ENCODE results near the gene IFI27L1.

Gene IFI27L1

GRCh38 chr14:94139421-94139820, 58.3 kb downstream of the IFI27L1 start:
- H2AFZ ChIP-seq (ENCODE audit: low read length) = no peak overlapping the region
- no peaks in the 10 kb centered on the region for H3K36me3 ChIP-seq (ENCODE audit: insufficient read depth, low read length)
- H3K9ac ChIP-seq (ENCODE audit: low read depth, low read length, poor library complexity, severe bottlenecking) = no peak overlapping the region
- TF ChIP-seq, protein P1, sequence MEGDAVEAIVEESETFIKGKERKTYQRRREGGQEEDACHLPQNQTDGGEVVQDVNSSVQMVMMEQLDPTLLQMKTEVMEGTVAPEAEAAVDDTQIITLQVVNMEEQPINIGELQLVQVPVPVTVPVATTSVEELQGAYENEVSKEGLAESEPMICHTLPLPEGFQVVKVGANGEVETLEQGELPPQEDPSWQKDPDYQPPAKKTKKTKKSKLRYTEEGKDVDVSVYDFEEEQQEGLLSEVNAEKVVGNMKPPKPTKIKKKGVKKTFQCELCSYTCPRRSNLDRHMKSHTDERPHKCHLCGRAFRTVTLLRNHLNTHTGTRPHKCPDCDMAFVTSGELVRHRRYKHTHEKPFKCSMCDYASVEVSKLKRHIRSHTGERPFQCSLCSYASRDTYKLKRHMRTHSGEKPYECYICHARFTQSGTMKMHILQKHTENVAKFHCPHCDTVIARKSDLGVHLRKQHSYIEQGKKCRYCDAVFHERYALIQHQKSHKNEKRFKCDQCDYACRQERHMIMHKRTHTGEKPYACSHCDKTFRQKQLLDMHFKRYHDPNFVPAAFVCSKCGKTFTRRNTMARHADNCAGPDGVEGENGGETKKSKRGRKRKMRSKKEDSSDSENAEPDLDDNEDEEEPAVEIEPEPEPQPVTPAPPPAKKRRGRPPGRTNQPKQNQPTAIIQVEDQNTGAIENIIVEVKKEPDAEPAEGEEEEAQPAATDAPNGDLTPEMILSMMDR (conservative IDR thresholded peaks at IDR 0.05; ENCODE audit: low read length) = no peak
- no peak for TF ChIP-seq EZH2phosphoT487 (IDR thresholded peaks at IDR 0.05; ENCODE audit: borderline replicate concordance)
- no peaks in the 10 kb centered on the region for H3F3A ChIP-seq (ENCODE audit: low read depth)
- no peak overlapping the region for H3K4me3 ChIP-seq (ENCODE audit: low read length, poor library complexity, severe bottlenecking)
- no peak overlapping the region for H3K4me2 ChIP-seq (ENCODE audit: low read depth, low read length, poor library complexity, severe bottlenecking)
- H3K4me1 ChIP-seq (ENCODE audit: insufficient read depth, low read length, poor library complexity, severe bottlenecking) = peaks cover 4% of the 10 kb centered on the region
- H3K9me3 ChIP-seq (ENCODE audit: insufficient read depth, low read depth, low read length) = peaks cover 4% of the 10 kb centered on the region; the same call in 1 of the 2 replicates
- no peaks in the 10 kb centered on the region for H3K79me2 ChIP-seq (ENCODE audit: insufficient read depth, low read length)
- H3K27me3 ChIP-seq (ENCODE audit: insufficient read depth, low read length, poor library complexity, severe bottlenecking) = no peaks in the 10 kb centered on the region
- no peaks in the 10 kb centered on the region for H3K9me2 ChIP-seq (replicated peaks; ENCODE audit: low read depth, low read length)
- no peaks in the 10 kb centered on the region for H4K20me1 ChIP-seq (ENCODE audit: insufficient read depth, low read length, poor library complexity, severe bottlenecking)

DNA sequence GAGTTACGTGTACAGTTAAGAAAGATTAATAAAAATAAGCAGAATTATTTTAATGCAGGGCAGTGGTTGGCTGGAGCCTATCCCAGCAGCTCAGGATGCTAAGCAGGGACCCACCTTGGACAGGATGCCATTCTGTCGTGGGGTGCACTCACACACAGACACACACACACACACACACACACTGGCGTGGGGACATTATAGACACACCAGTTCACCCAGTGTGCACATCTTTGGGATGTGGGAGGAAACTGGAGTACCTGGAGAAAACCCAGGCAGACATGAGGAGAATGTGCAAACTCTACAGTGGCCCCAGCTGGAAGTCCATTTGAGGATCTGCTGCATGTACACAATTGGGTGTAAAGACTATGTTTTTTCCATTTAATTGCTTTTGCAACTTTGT, 61.1 kb downstream of the IFI27L1 start:
- Histone ChIP-seq H3K4me3 (ENCODE audit: low read length, poor library complexity, severe bottlenecking) (no peak overlapping the region), H3K9me3 (ENCODE audit: insufficient read depth, low read depth, low read length) (no peaks in the 10 kb centered on the region), H3K9me2 (replicated peaks; ENCODE audit: low read depth, low read length) (no peaks in the 10 kb centered on the region), H3K79me2 (ENCODE audit: insufficient read depth, low read length) (no peaks in the 10 kb centered on the region), H3F3A (ENCODE audit: low read depth) (no peaks in the 10 kb centered on the region), H2AFZ (ENCODE audit: low read length) (no peak overlapping the region), H3K9ac (ENCODE audit: low read depth, low read length, poor library complexity, severe bottlenecking) (no peak overlapping the region), H4K20me1 (ENCODE audit: insufficient read depth, low read length, poor library complexity, severe bottlenecking) (no peaks in the 10 kb centered on the region), H3K27me3 (ENCODE audit: insufficient read depth, low read length, poor library complexity, severe bottlenecking) (no peaks in the 10 kb centered on the region), H3K4me1 (ENCODE audit: insufficient read depth, low read length, poor library complexity, severe bottlenecking) (peaks cover 14% of the 10 kb centered on the region), H3K36me3 (ENCODE audit: insufficient read depth, low read length) (no peaks in the 10 kb centered on the region), H3K4me2 (ENCODE audit: low read depth, low read length, poor library complexity, severe bottlenecking) (no peak overlapping the region)
- TF ChIP-seq EZH2phosphoT487 (IDR thresholded peaks at IDR 0.05; ENCODE audit: borderline replicate concordance) = no peak
- TF ChIP-seq, protein P1 (conservative IDR thresholded peaks at IDR 0.05; ENCODE audit: low read length) = no peak

GRCh38 chr14:94142836-94143235, 61.7 kb downstream of the IFI27L1 start:
- Histone ChIP-seq H3K9me3 (ENCODE audit: insufficient read depth, low read depth, low read length) (no peaks in the 10 kb centered on the region), H3K27me3 (ENCODE audit: insufficient read depth, low read length, poor library complexity, severe bottlenecking) (no peaks in the 10 kb centered on the region), H3K36me3 (ENCODE audit: insufficient read depth, low read length) (no peaks in the 10 kb centered on the region), H3K79me2 (ENCODE audit: insufficient read depth, low read length) (no peaks in the 10 kb centered on the region), H4K20me1 (ENCODE audit: insufficient read depth, low read length, poor library complexity, severe bottlenecking) (no peaks in the 10 kb centered on the region), H3K9ac (ENCODE audit: low read depth, low read length, poor library complexity, severe bottlenecking) (no peak overlapping the region), H3K4me3 (ENCODE audit: low read length, poor library complexity, severe bottlenecking) (no peak overlapping the region), H3F3A (ENCODE audit: low read depth) (no peaks in the 10 kb centered on the region), H3K4me1 (ENCODE audit: insufficient read depth, low read length, poor library complexity, severe bottlenecking) (peaks cover 14% of the 10 kb centered on the region), H3K9me2 (replicated peaks; ENCODE audit: low read depth, low read length) (no peaks in the 10 kb centered on the region), H2AFZ (ENCODE audit: low read length) (no peak overlapping the region), H3K4me2 (ENCODE audit: low read depth, low read length, poor library complexity, severe bottlenecking) (no peak overlapping the region)
- no peak for TF ChIP-seq EZH2phosphoT487 (IDR thresholded peaks at IDR 0.05; ENCODE audit: borderline replicate concordance)
- TF ChIP-seq, protein P1 (conservative IDR thresholded peaks at IDR 0.05; ENCODE audit: low read length) = no peak

Measured in Loucy (cell line).